A204.1 (cell line): ENCODE measurements around the gene EEF1A2.
"Not testable (repeated sequence)": the region's sequence is repeated elsewhere in the genome, so short reads cannot be mapped to it uniquely, and the experiment has no call there.

Source experiments
- FAIRE-seq: peaks from 2 replicates; lab custom pipeline; 2012; peaks lifted over from hg19 to GRCh38; lab: Jason Lieb, UNC

The EEF1A2 gene

DNA sequence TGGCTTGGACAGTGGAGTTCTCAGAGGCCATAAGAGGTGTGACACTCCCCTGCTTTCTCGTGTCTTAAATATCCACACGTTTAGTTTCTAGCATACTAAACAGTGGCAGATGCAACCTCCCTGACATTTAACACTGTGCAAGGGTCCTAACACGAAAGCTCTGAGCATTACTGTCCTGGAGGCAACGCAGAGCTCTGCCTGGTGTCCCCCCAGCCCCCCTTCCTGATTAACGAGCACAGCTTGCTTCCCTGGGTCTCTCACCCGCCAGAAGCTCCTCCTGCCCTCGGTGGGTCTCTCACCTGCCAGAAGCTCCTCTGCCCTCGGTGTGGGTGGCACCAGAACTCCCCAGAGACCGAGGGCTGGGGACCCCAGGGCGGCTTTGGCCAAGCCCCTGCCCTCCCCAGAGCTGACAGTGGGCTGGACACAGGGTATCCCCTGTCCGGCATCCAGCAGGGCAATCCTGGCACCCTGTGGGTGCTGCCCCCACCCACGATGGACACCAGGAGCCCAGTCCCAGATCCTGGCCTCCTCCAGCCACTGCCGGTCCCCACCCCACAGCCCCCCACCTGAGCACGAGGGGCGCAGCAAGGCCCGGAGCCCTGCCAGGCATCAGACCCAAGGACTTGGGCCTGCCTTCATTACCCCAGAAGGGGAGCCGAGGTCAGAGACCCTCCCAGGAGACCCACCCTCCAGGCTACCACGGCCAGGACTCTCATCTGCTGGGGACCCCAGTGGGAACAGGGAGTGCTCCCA is 14.1 kb downstream of the EEF1A2 start:
- no peak for FAIRE-seq

DNA sequence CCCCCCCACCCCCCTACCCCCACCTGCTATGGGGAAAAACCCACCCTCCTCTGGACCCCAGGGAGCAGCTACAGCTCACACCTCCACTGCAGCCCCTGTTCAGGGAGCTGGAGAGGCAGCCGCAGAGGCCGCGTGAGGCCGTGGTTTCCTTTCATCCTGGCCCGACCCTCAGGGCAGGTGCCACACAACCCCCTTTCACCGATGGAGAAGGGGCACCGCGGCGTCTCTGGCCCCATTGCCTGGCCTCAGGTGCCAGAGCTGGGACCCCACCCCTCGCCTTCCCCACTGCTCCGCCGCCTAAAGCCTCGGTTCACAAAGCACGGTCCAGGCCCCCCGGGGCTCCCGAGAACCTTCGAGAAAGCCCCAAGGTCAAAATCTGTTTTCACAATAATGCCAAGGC is 14.6 kb downstream of the EEF1A2 start:
- FAIRE-seq, result no peak

DNA sequence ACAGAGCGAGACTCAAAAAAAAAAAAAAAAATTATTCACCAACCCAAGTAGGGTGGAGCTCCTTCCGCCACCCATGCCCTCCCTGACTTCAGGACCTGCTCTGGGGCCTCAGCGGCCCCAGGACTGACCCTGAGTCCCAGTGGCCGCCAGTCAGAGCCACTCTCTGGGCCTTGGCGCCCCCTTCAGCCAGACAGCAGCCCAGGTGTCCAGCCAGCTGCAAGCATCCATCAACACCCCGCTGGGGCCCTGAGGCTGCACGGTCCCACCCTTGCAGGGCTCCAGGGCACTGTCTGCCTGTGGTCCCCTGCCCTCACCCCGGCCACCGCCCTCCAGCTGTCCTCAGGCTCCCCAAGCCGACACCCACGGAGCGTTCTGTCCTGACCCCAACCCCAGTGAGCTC is 15.0 kb downstream of the EEF1A2 start:
- no peak for FAIRE-seq

DNA sequence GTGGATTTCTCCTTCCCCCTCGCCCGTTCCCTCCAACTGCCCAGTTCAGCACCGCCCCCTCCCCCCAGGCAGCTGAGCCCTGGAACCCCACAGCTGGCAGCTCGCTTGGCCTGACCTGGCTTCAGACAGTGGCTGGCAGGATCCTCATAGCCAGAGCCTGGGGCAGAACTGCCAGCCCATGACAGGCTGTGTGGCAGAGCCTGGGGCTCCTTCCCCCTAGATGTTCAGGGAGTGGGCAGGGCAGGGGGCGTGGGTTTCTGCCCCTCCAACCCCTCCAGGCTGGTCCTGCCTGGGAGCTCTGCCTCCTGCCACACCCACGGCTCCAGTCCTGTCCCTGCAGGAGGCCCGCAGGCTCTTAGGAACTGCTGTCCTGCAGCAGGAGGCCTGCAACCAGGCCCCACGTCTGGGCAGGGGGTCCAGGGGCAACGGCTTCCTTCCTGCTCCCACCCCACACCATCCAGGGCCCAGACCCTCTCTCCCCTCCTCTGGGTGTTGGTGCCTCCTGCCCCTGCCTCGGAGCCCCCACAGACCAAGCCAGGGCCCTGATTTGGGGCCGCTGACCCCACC is 16.8 kb downstream of the EEF1A2 start:
- FAIRE-seq, result no peak

DNA sequence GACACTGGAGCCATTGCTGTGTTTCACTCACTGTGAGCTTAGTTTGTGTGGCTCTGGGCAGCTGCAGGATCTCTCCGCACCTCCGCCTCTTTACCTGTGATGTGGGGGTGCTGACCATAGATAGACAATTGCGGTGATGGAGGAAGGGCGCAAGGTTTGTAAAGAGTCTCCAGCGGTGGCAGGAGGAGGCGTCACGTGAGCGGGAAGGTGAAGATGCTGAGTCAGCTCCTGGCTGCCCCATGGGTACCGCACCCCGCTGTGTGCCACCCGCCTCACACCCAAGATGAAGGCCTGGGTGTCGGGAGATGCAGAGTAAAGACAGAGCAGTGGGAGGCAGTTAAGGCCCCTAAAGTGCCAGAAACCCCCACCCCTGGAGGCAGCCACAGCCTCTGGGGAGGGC is 17.4 kb downstream of the EEF1A2 start:
- FAIRE-seq, result no peak

DNA sequence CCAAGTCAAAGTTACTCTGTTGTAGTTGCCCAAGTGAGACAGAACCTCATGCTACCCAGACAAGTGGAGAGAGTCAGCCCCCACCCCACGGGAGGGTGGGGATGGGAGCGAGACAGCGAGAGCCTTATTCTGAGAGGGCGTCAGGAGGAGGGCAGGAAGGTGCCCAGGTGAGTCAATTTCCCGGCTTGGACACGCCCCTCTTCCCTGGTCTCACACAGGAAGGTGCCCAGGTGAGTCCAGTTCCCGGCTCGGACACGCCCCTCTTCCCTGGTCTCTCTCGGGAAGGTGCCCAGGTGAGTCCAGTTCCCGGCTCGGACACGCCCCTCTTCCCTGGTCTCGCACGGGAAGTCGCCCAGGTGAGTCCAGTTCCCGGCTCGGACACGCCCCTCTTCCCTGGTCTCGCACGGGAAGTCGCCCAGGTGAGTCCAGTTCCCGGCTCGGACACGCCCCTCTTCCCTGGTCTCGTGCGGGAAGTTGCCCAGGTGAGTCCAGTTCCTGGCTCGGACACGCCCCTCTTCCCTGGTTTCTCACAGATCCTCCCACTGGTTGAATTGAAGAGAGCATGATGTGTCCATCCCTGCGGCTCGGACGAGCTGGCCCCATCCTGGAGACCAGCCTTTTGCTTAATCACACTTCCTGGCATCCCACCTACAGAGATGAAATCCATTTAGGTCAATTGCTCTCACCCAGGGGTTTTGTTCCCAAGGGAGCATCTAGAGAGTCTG is 19.0 kb downstream of the EEF1A2 start:
- FAIRE-seq, result not testable (repeated sequence)

DNA sequence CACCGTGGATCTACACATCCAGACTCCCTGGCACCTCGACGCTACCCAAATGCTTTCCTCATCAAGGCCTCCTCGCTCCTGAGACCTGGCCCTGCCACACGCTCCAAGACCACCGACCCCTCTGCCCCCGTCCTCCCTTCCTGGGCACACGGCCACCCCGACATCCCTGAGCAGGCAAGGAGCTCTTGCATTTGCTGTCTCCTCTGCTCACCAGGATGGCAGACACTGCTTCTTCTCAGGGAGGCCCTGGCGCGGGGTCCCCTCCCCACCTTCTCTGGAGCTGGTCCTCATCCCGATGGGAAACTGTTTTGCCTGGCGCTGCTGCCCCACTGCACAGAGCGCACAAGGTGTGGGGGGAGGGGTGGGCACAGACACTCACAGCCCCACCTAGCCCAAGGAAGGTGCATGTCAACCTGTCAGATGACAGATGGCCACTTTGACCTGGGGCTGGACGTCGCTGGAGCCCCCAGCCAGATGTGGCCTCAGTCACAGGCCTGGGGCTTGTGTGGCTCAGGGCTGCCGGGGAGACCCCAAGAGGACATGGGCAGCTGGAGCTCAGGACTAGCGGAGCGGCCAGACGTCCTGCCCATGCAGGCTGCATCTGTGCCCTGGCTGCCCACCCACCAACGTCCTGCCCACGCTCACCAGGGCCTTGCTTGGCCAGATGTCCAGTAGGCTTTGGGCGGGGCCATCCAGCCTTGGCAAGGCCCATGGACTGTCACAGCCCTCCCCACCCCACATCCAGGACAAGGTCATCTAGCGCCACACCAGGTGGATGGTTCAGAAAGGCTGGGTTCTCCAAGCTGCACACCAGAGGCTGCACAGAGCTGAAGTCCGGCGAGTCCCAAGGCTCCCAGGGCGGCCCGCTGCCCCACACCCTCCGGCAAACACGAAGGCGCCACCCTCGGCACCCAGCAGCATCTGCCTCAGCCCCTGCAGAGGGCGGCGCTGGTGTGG is 20.3 kb downstream of the EEF1A2 start:
- no peak for FAIRE-seq

DNA sequence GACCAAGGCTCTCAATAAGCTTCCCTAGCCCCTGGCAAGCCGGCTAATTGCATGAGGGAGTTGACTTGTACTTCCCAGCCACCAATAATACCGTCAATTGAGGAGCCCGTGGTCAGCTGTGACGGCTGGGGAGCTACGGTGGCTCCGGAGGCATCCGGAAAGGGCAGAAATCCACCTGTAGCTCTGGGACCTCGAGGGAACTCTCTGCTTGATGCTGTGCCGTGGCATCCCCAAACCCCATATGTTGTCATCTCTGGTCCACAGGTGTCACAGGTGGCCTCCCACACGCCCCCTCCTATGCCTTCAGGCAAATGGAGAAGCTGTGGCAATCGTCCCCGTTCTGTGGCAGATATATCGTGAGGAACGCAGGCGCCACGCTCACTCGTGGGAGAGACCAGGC is 20.9 kb downstream of the EEF1A2 start:
- FAIRE-seq, result no peak

DNA sequence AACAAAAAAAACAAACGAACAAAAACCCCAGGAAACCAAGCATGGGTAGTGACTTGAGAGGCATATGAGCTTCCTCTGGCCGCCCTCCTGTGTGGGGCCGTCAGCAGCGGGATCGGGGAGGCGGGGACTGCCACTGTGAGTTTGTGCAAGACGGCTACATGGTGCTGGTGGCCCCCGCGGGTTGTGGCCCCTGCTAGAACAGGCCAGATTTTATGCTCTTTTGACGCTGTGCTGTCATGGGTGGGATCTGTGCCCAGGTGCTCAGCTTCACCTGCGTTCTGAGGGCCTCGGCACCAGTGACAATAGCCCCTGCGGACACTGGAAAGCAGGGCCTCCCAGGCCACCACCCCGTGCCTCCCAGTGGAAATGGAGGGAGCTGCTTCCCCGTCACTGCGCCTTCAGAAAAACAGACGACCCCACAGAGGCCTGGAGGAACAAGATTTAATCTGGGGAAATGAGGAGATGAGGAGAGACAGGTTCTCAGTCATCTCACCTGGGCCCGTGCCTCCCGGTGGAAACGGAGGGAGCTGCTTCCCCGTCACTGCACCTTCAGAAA is 21.7 kb downstream of the EEF1A2 start:
- no peak for FAIRE-seq

DNA sequence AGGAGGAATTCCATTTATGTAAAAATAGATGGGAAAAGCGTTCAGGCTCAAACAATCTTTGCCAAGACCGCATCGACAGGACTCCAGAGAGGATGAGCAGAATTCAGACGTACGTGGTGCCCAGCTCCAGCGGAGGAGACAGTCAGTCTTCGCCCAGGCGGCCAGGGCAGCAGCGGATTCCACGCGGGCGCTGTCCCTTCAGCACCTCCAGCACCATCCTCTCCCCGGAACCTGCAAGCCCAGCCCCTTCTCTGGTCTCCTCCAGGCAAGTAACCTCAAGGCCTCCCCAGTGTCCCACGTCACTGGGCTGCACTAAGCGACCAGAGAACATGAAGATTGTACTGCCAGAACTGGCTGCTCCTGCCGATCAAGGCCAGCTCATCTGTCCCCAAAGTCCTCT is 23.7 kb downstream of the EEF1A2 start:
- FAIRE-seq, result no peak

DNA sequence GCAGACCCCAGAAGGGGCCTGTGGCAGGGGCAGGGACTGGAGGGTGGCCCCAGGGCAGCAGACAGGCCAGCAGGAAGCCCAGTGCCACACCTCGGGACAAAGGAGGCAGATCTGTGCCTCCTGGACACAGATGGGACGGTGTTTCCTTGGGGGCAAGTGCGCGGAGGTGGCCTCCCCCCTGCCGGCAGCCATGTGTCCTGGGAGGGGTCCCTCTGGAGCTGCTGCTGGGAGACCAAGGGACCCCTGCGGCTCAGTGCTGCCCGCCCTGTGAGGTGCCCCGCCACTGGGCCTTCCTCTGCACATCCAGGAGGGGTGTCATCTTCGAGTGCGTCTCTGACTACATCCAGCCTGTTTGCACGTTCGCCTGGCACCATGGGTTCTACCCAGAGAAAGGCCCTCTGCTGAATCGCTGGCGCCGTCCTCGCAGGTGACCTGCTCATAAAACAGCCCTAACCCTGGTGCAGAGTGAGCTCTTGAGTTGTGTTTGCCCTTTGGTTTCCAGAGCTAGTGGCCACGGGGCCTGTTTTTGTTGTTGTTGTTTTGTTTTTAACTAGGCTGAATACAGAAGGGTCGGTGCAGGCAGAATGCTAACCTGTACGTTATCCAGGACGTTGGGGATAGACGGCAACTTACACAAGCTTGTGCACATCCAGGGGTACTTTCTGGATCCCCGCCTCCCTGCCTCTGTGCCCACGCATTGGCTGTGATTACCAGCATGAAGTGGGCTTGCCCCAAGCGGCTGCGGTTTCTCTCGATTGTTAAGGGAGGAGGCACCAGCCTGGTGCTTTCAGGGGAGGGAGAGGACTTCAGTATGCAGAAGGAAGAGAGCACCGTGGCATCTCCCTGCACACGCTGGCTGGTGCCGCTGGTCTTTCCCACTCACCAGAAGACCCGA is 25.1 kb downstream of the EEF1A2 start:
- FAIRE-seq, result no peak

DNA sequence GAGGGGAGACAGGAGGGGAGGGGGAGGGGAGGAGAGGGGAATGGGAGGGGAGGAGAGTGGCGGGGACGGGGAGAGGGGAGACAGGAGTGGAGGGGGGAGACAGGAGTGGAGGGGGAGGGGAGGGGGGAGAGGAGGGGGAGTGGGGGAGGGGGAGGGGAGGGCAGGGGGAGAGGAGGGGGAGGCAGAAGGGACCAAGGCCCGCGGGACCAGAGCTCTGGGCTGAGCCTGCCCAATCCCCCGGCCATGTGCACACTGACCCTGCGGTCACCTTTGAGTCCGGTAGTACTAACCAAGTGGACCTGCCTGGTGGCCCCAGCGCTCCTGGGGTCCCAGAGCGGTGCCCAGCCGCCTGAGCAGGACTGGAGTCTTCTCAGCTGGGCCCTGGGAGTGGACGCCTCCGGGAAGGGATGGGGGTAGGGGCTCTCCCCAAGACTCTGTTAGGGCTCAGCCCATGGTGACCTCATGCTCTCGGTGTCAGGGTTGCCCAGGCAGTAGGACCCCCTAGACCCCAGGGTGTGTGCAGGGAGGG is 26.0 kb downstream of the EEF1A2 start:
- no peak for FAIRE-seq

DNA sequence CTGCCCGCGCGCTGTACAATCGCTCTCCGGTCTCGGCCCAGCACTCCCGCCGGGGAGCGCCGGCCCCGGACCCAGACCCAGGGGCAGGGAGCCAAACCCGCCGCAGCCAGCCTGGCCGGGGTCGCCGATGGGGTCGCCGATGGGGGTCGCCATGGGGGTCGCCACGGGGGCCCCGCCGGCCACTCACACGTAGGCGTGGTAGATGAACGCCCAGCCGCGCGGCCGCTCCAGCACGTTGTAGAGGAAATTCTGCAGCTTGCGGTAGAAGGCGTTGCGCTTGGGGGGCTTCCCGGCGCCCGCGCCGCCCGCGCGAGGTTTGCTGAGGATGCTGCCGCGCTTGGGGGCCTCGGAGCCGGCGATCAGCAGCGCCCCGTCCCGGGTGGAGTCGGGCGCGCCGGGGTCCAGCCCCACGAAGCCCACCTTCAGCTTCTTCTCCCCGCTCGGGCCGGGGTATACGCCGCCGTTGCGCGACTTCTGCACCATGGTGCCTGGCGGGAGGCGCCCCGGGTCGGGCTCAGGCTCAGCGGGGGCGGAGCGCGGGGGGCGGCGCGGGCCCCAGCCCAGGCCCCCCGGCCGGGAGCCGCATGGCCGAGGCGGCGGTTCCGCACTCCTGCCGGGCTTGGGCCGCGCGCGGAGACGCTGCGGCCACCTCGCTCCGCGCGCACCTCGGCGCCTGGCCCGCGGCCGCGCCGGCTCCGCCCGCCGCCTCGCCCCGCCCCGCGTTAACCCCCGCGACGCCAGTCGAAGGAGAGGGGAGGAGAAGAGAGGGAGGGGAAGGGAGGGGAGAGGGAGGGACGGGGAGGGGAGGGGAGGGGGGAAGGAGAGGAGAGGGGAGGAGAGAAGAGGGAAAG is 26.7 kb downstream of the EEF1A2 start, which contains the start of gene KCNQ2:
Gene KCNQ2, minus strand, starts transcription at position 675 of the 851 bp plus-strand sequence. Its CDS starts 192 bp downstream, at position 483.
- no peak for FAIRE-seq

DNA sequence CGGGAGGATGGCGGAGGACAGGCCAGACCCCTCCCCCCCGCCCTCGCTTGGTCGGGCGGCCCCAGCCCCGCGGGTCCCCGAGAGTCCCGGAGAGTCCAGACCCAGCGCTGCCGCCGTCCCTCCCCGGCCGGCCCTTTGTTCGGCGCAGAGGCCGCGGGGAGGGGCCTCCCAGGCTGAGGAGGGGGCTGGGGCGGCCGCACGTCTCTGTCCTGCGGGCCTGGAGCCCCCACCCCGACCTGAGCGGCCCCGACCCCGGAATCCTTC is 27.2 kb downstream of the EEF1A2 start:
- no peak for FAIRE-seq

DNA sequence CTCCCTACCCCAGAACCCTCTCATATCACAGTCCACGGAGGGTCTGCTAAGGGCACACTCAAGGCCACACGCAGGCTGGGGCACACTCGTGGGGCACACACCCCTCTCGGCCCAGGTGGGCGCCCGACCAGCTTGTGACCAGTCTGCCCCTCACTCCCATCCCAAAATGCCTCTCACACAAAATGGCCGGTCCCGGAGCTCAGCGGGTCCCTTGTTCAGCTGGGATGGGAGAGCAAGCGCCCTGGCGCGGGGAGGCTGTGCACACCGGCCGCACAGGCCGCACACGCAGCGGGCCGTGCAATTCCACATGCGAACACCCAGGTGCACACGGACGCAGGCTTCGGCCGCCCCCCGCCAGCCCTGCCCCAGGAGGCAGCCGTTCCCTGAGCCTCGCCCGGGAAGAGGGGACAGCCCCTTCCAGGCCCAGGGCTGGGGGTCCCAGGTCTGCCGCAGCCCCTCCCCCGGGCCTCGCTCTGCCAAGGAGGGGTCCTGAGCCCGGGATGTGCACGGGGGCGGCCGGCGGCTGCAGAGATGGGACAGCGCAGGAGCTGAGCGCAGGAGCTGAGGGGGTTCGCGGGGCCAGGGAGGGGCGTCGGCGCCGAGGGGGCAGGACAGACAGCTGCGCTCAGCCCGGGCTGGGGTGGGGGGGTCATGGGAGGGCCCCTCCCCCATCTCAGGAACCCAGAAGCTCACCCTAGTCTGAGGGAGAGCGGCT is 27.7 kb downstream of the EEF1A2 start:
- FAIRE-seq, result no peak

DNA sequence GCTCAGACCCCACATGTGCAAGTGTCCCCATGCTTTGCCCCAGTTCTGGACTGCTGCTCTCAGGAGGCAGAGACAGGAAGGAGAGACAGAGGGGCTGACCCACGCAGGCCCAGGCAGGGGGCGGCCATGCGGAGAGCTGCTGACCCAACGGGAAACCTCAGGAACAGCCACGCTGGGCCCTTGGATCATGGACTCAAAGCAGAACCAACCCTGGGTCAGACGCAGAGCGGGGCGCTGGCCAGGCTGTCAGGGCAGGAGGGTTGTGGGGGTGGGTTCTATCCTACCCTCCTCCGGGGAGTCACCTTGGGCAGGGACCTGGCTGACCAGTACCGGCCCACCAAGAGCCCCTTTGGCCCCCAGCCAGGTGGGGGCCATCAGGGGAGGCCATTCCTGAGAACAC is 28.5 kb downstream of the EEF1A2 start:
- no peak for FAIRE-seq

DNA sequence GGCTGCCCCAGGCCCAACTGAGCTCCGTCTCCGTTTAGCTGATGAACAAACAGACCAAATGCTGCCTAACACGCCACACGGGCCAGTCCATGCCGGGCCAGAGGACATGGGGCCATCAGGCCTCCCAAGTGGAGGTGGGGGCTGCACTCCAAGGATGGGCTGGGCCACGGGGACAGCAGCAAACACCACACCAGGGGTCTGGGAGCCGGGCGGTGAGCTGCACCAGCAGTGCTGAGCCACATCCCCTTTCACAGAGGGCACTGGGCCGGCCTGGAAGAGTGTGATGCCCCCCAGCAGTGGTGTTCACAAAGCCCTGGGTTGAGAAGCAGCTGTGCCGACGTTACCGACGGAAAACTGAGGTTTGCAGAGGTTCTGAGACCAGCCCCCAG is 29.2 kb downstream of the EEF1A2 start:
- no peak for FAIRE-seq

DNA sequence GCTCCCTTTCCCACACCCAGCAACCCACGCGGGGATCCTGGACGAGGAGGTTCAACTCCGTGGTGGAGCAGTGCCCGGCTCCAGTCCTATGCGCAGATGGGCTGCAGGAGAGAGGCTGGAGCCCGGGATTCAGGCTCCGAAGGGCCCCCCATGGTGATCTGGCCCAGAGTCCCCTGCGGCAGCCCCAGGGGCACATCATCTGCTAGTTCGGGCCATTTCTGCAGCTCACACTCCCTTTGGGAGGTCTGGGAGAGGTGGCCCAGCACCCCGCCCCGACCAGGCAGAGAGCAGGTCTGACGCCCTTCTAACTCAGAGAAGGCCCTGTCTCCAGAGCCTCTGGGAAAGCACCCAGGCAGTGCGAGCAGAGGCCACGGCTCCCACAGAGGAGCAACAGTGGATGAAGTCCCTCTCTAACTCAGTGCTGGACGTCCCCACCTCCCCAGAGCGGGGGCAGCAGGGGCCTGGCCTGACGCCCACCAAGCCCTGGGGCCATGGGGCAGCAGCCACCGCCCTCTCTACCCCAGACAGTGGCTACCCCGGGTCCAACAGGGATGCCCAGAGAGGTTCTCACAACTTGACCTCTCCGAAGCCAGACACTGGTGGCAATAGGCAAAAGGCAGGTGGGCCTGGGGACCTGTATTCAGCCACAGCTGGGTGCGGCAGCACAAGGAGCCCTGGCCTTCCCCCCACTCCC is 29.7 kb downstream of the EEF1A2 start:
- no peak for FAIRE-seq

DNA sequence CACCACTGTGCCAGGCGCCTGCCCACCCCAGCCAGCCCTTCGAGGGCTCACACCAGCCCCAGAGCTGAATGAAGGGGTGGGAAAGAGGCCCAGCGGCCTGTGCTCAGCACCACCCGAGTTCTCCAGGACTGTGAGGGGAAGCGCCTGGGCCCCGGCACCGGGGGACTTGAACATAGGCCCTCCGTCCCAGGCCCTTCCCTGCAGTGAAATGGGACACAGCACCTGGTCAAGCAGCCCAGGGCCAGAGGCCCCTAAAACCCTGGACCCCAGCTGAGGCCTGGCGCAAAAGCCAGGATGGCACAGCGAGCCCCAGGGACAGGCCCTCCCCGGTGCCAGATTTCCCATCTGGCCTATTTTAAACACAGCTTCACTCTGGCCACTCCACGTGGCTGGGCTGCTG is 30.5 kb downstream of the EEF1A2 start:
- FAIRE-seq, result no peak
